Esophagus muscularis mucosa (tissue), 4 donors: ENCODE measurements around the gene FGFBP1. TPM values are rescaled to one million over a fixed set of nuclear protein-coding genes. Genes with fewer than 3 reads are reported as not detected.

ENCODE experiments used
- DNase-seq: peaks from one replicate; pipeline ENCODE4 v3.0.0-alpha.2; 2017; ENCODE audit errors: extremely low spot score
- H3K27ac ChIP-seq, 4 donors: fragments of 200-600 bp; sonication (generic); replicated peaks in 1 of 4; 1 replicate in 3 of 4; 2 replicates in 1 of 4; pipeline ENCODE4 v1.5.1; 2016 to 2019; ENCODE audit warnings: mild to moderate bottlenecking in 1 of 4
- H3K27me3 ChIP-seq, 4 donors: fragments of 200-600 bp; sonication (generic); one replicate each; pipeline versions ENCODE4 v1.5.1 to v1.6.0; 2016 to 2019
- H3K36me3 ChIP-seq, 4 donors: fragments of 200-600 bp; sonication (generic); one replicate each; pipeline ENCODE4 v1.5.1; 2016 to 2019
- H3K4me1 ChIP-seq, 4 donors: fragments of 200-600 bp; sonication (generic); one replicate each; pipeline ENCODE4 v1.5.1; 2016 to 2019
- H3K4me3 ChIP-seq, 4 donors: fragments of 200-600 bp; sonication (generic); 1 replicate in 2 of 4; 2 replicates in 2 of 4; pipeline ENCODE4 v1.5.1; 2016 to 2019; ENCODE audit warnings: mild to moderate bottlenecking in 4 of 4, moderate library complexity in 1 of 4
- H3K9me3 ChIP-seq, 4 donors: fragments of 200-600 bp; sonication (generic); 1 replicate in 3 of 4; 2 replicates in 1 of 4; pipeline ENCODE4 v1.5.1; 2016 to 2019
- EP300 ChIP-seq: sonication (generic); formaldehyde crosslinking; IDR thresholded peaks from one replicate; pipeline ENCODE4 v1.6.1; 2017; ENCODE audit warnings: antibody characterized with exemption
- POLR2A ChIP-seq: fragments of 450-650 bp; IDR thresholded peaks from one replicate; pipeline ENCODE4 v1.6.1; 2017; ENCODE audit warnings: antibody characterized with exemption, moderate library complexity, mild to moderate bottlenecking, low read depth
- POLR2AphosphoS5 ChIP-seq, 2 donors: sonication (generic); formaldehyde crosslinking; IDR thresholded peaks; one replicate each; pipeline ENCODE4 v1.6.1; 2017; ENCODE audit warnings: antibody characterized with exemption in 2 of 2
- WGBS: methylation state at CpG from one replicate; pipeline ENCODE4 v1.1.5; 2018; 5-methylcytosine and 5-hydroxymethylcytosine counted together
- intact Hi-C: fragments of 100-400 bp; cut with DNase I; formaldehyde crosslinking; loops from one replicate; pipeline ENCODE4 v1.15.1; 2023
- total RNA-seq, 4 donors: library from RNA; depleted of rRNA; stranded (reverse); fragments of >200 nt; gene quantifications; one replicate each; pipeline versions ENCODE4 v1.1.0 to v1.2.1, GENCODE V29; 2016
- TF ChIP-seq, protein P1 (sequence below), 3 experiments: fragments of 200-600 bp in 2 of 3; fragments of 450-650 bp in 1 of 3; sonication (generic) in 2 of 3; IDR thresholded peaks; one replicate each; pipeline ENCODE4 v1.5.1; 2017 to 2019; ENCODE audit warnings: antibody characterized with exemption in 3 of 3, mild to moderate bottlenecking in 2 of 3, moderate library complexity in 1 of 3

The FGFBP1 gene
- total RNA-seq, 4 donors from 2014 or later, result 0.33 to 0.92 (median 0.52) TPM; not detected in 1

DNA sequence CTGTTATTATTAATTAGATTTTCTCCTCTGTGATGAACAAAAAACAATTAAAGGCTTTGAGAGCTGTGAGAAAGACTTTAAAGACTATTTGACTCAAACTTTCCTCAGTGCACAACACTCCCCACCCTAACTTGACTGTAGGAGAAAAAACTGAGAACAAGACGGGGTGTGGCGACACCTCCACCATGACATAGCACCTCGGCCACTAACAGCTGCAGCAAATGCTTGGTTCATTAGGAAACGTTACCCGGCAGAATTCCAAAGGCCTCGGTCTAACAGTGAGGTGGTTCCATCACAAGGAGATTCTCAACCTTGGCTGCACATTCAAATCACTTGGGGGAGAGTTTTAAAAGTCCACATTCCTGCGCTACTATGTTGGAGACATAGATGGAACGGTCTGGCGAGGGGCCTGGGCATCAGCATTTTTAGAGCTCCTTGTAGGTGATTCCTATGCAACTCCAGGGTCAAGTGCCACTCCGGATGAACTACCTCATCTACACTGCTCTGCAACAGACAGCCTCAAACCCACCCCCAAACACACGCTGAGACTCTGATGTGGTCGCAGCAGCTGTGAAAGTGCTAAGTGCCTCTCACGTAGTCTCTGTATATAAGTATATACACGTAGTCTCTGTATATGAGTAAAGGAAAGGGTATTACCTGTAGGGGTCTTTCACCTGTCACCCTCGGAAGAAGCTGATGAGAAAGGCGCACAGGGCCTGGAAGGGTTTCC lies 23.4 kb upstream of the FGFBP1 start:
- H3K9me3 ChIP-seq, result peaks cover 0 to 8% (median 3%) of the 10 kb centered on the region in 4 donors
- H3K4me1 ChIP-seq, result no peaks in the 10 kb centered on the region
- intact Hi-C loops, result loop anchor here (5.0 kb wide), 1 partner anchor 40 kb away; no protein-coding TSS in a partner anchor
- H3K27ac ChIP-seq, result no peak overlapping the region
- no peak overlapping the region for H3K4me3 ChIP-seq
- no peaks in the 10 kb centered on the region for H3K27me3 ChIP-seq
- WGBS, result 79% methylated on average over 16 of the region's 16 CpGs
- no peak for TF ChIP-seq EP300
- TF ChIP-seq, protein P1, sequence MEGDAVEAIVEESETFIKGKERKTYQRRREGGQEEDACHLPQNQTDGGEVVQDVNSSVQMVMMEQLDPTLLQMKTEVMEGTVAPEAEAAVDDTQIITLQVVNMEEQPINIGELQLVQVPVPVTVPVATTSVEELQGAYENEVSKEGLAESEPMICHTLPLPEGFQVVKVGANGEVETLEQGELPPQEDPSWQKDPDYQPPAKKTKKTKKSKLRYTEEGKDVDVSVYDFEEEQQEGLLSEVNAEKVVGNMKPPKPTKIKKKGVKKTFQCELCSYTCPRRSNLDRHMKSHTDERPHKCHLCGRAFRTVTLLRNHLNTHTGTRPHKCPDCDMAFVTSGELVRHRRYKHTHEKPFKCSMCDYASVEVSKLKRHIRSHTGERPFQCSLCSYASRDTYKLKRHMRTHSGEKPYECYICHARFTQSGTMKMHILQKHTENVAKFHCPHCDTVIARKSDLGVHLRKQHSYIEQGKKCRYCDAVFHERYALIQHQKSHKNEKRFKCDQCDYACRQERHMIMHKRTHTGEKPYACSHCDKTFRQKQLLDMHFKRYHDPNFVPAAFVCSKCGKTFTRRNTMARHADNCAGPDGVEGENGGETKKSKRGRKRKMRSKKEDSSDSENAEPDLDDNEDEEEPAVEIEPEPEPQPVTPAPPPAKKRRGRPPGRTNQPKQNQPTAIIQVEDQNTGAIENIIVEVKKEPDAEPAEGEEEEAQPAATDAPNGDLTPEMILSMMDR (IDR thresholded peaks at IDR 0.05), result no peak
- TF ChIP-seq POLR2AphosphoS5 (IDR thresholded peaks at IDR 0.05), result no peak
- no peak for TF ChIP-seq POLR2A
- no peaks in the 10 kb centered on the region for H3K36me3 ChIP-seq
- DNase-seq, result no peak

DNA sequence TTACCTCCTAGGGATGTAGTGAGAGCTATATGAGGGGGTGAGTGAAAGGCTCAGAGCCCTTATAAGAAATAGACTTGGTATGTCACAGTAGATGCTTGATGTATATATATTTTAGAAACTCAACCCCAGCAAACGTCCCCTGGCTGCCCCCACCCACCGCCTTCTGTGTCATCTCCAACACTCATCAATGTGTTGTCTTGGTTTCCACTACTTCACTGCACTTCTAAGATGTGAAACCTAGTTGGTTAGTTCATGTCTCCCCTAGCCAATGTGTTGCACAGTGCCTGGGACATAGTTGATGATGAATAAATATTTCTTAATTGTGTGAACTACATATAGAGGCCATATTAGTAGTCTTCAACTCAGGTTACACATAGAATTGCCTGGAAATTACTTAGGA lies 20.0 kb upstream of the FGFBP1 start:
- no peaks in the 10 kb centered on the region for H3K36me3 ChIP-seq
- no peak for DNase-seq
- no peaks in the 10 kb centered on the region for H3K9me3 ChIP-seq
- no peak overlapping the region for H3K27ac ChIP-seq
- intact Hi-C loops, result no loop called here
- WGBS, result 95% methylated on average over 2 of the region's 2 CpGs
- H3K4me3 ChIP-seq, result no peak overlapping the region
- H3K4me1 ChIP-seq, result peaks cover 0 to 7% (median 3%) of the 10 kb centered on the region in 4 donors
- H3K27me3 ChIP-seq, result no peaks in the 10 kb centered on the region
- TF ChIP-seq, protein P1 (IDR thresholded peaks at IDR 0.05), result no peak
- TF ChIP-seq EP300, result no peak
- no peak for TF ChIP-seq POLR2AphosphoS5 (IDR thresholded peaks at IDR 0.05)
- no peak for TF ChIP-seq POLR2A

DNA sequence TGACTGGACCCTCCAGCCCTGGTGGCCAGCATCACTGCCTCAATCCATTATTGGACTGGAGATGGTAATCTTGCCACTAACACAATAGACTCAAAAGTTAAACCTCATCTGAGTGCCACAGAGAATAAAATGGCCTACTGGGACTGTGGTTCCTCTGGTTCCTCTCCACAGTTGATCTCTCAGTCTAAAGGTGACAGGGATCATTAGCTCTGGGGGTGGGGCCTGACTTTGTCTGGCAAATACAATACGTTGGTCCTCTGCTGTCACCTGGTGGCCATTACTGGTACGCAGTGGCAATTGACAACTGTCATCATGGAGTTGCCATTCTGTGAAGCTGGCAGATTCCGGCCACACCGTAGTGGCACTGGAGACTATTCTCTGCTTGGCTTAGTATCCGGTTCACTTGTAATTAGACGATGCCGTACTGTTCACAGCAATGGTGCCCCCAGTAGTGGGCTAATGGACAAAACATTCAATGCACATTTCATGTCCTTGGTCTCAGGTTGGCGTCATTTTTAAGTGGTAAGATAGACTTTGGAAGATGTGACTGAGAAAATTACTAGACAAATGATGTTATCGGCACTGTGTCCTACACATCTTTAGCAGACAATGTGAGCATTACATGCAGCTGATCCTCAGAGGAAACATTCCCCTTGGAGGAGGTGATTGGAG lies 17.8 kb upstream of the FGFBP1 start:
- whole genome bisulfite sequencing, result 58% methylated on average over 6 of the region's 9 CpGs
- intact Hi-C loops, result no loop called here
- no peak overlapping the region for H3K4me3 ChIP-seq
- H3K27me3 ChIP-seq, result no peaks in the 10 kb centered on the region
- DNase-seq, result no peak
- no peak overlapping the region for H3K27ac ChIP-seq
- H3K9me3 ChIP-seq, result no peaks in the 10 kb centered on the region
- peaks cover 0 to 7% (median 3%) of the 10 kb centered on the region in 4 donors for H3K4me1 ChIP-seq
- H3K36me3 ChIP-seq, result no peaks in the 10 kb centered on the region
- no peak for TF ChIP-seq POLR2AphosphoS5 (IDR thresholded peaks at IDR 0.05)
- TF ChIP-seq, protein P1 (IDR thresholded peaks at IDR 0.05), result peak; percentile 88 to 92 (median 89)

GRCh38 chr4:15955670-15956069 lies 17.1 kb upstream of the FGFBP1 start:
- WGBS, result 87% methylated on average over 3 of the region's 3 CpGs
- intact Hi-C loops, result no loop called here
- Histone ChIP-seq H3K4me3 (no peak overlapping the region), H3K27ac (no peak overlapping the region), H3K4me1 (peaks cover 0 to 7% (median 3%) of the 10 kb centered on the region in 4 donors), H3K27me3 (no peaks in the 10 kb centered on the region), H3K9me3 (no peaks in the 10 kb centered on the region), H3K36me3 (no peaks in the 10 kb centered on the region)
- DNase-seq, result no peak
- TF ChIP-seq, protein P1 (IDR thresholded peaks at IDR 0.05), result peak in 1 of 3 experiments; percentile 12
- TF ChIP-seq POLR2A, result no peak
- no peak for TF ChIP-seq POLR2AphosphoS5 (IDR thresholded peaks at IDR 0.05)
